Subcutaneous adipose tissue (tissue), 4 donors: ENCODE results near the gene ATP1A2. TPM values are rescaled to one million over a fixed set of nuclear protein-coding genes. Genes with fewer than 3 reads are reported as not detected.

Experiments used
- total RNA-seq, 4 donors: library from RNA; depleted of rRNA; stranded (reverse); fragments of >200 nt; gene quantifications; one replicate each; pipeline ENCODE4 v1.1.0, GENCODE V29; 2016
- TF ChIP-seq, protein P1 (sequence below): fragments of 450-650 bp; IDR thresholded peaks from one replicate; pipeline ENCODE4 v1.5.1; 2016; ENCODE audit warnings: low read depth, mild to moderate bottlenecking, control low read depth, antibody characterized with exemption, moderate library complexity

The ATP1A2 gene
- total RNA-seq, 4 donors from 2014 or later: 13.4 to 150 (median 88.9) TPM

- TF ChIP-seq, protein P1, sequence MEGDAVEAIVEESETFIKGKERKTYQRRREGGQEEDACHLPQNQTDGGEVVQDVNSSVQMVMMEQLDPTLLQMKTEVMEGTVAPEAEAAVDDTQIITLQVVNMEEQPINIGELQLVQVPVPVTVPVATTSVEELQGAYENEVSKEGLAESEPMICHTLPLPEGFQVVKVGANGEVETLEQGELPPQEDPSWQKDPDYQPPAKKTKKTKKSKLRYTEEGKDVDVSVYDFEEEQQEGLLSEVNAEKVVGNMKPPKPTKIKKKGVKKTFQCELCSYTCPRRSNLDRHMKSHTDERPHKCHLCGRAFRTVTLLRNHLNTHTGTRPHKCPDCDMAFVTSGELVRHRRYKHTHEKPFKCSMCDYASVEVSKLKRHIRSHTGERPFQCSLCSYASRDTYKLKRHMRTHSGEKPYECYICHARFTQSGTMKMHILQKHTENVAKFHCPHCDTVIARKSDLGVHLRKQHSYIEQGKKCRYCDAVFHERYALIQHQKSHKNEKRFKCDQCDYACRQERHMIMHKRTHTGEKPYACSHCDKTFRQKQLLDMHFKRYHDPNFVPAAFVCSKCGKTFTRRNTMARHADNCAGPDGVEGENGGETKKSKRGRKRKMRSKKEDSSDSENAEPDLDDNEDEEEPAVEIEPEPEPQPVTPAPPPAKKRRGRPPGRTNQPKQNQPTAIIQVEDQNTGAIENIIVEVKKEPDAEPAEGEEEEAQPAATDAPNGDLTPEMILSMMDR: no peak
Observed at GRCh38 chr1:160129558-160129957, 14.0 kb downstream of the ATP1A2 start.

GRCh38 chr1:160129966-160130365 lies 14.4 kb downstream of the ATP1A2 start:
- TF ChIP-seq, protein P1: no peak

GRCh38 chr1:160130486-160130885 lies 14.9 kb downstream of the ATP1A2 start:
- TF ChIP-seq, protein P1: no peak

GRCh38 chr1:160130939-160131338 lies 15.4 kb downstream of the ATP1A2 start:
- TF ChIP-seq, protein P1: no peak

DNA sequence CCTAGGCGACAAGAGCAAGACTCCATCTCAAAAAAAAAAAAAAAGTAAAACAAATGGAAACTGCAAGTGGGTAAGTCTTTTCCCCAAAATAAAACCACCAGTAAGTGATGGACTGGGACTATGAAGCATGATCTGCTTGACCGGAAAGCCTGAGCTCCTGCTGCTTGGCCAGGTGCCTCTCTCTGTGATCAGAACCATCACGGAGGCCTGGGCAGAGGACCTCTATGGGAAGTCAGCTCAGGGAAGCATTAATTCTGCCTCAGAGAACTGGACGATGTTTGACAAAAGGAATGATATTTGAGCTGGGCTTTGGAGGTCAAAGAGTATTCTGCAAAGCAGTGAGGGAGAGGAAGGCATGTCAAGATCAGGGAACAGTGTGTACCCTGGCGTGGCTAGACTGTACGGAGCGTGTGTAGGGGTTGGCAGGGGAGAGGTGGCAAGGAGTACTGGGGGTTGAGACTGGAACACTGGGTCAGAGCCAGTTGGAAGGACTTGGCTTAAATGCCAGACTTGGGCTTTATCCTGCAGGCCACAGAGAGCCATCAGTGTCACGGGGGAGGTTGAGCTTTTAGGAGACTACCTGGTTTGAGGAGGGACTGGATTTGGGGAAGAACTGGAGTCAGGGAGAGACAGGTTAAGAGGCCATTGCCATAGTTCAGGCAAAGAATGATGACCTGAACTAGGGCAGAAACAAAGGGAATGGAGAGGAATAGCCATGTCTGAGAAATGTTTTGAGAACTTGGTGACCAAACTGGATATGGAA lies 16.4 kb downstream of the ATP1A2 start:
- TF ChIP-seq, protein P1: no peak

- TF ChIP-seq, protein P1: no peak
Observed at GRCh38 chr1:160133990-160134770, 18.6 kb downstream of the ATP1A2 start.
